ENCODE results near the gene TESK2. TPM values are rescaled to one million over a fixed set of nuclear protein-coding genes. Genes with fewer than 3 reads are reported as not detected.
A peak's percentile ranks its signal among the peaks of the same experiment; 100 is the strongest.

The TESK2 gene
- total RNA-seq, 1 donor from 2014 or later = 8.0 TPM

DNA sequence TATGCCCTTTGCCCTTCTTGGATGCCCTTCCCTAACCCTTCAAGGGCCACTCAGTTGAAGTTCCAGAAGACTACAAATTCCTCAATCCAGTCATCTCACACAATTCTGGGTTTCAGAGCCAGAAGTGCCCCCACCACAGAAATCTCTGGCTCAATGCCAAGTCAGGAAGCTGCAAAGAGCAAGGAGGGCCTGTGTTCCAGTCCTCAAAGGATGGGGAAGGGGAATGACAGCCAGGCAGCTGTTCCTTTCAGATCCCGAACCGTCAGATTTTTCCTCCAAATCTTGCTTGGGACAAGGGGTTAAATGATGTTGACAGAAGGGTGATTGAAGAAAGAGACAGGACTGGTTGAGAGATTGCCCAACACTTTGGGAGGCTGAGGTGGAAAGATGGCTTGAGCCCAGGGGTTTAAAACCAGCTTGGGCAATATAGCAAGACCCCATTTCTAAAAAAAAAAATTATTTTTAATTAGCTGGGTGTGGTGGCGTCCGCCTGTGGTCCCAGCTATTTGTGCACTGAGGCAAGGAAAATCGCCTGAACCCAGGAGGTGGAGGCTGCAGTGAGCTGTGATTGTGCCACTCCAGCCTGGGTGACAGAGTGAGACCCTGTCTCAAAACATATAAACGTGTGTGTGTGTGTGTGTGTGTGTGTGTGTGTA, 165.0 kb downstream of the TESK2 start:
- TF ChIP-seq, protein P1, sequence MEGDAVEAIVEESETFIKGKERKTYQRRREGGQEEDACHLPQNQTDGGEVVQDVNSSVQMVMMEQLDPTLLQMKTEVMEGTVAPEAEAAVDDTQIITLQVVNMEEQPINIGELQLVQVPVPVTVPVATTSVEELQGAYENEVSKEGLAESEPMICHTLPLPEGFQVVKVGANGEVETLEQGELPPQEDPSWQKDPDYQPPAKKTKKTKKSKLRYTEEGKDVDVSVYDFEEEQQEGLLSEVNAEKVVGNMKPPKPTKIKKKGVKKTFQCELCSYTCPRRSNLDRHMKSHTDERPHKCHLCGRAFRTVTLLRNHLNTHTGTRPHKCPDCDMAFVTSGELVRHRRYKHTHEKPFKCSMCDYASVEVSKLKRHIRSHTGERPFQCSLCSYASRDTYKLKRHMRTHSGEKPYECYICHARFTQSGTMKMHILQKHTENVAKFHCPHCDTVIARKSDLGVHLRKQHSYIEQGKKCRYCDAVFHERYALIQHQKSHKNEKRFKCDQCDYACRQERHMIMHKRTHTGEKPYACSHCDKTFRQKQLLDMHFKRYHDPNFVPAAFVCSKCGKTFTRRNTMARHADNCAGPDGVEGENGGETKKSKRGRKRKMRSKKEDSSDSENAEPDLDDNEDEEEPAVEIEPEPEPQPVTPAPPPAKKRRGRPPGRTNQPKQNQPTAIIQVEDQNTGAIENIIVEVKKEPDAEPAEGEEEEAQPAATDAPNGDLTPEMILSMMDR (IDR thresholded peaks at IDR 0.05; ENCODE audit: unreplicated experiment) = no peak
- Mint-ChIP-seq H3K27ac (ENCODE audit: unreplicated experiment) (peak overlapping the region; percentile 30), H3K4me1 (ENCODE audit: unreplicated experiment) (peaks cover 24% of the 10 kb centered on the region), H3K9me3 (ENCODE audit: unreplicated experiment) (no peaks in the 10 kb centered on the region), H3K36me3 (ENCODE audit: low read depth, unreplicated experiment) (peaks cover 12% of the 10 kb centered on the region), H3K4me3 (ENCODE audit: unreplicated experiment) (peak overlapping the region; percentile 82), H3K27me3 (ENCODE audit: unreplicated experiment) (peaks cover 10% of the 10 kb centered on the region)
- no peak for DNase-seq (ENCODE audit: low spot score)

GRCh38 chr1:45322486-45323040, 168.4 kb downstream of the TESK2 start:
- no peak overlapping the region for H3K27ac Mint-ChIP-seq (ENCODE audit: unreplicated experiment)
- H3K36me3 Mint-ChIP-seq (ENCODE audit: low read depth, unreplicated experiment) = peaks cover 5% of the 10 kb centered on the region
- peaks cover 2% of the 10 kb centered on the region for H3K27me3 Mint-ChIP-seq (ENCODE audit: unreplicated experiment)
- DNase-seq (ENCODE audit: low spot score) = no peak
- H3K4me3 Mint-ChIP-seq (ENCODE audit: unreplicated experiment) = no peak overlapping the region
- TF ChIP-seq, protein P1 (IDR thresholded peaks at IDR 0.05; ENCODE audit: unreplicated experiment) = no peak
- peaks cover 20% of the 10 kb centered on the region for H3K4me1 Mint-ChIP-seq (ENCODE audit: unreplicated experiment)
- H3K9me3 Mint-ChIP-seq (ENCODE audit: unreplicated experiment) = no peaks in the 10 kb centered on the region

DNA sequence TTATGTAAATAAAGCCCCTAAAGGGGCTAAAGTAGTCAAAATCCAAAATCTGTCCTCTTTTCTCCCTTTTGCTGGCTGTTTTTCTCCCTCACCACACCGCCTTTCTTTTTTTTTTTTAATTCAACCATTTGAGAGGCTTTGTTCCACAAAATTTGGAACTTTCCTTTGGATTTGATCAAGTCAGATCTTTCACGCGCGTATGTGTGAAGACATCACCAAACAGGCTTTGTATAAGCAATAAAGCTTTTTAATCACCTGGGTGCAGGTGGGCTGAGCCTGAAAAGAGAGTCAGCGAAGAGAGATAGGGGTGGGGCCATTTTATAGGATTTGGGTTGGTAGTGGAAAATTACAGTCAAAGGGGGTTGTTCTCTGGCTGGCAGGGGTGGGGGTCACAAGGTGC, 169.5 kb downstream of the TESK2 start:
- H3K27ac Mint-ChIP-seq (ENCODE audit: unreplicated experiment) = peak overlapping the region; percentile 74
- H3K9me3 Mint-ChIP-seq (ENCODE audit: unreplicated experiment) = no peaks in the 10 kb centered on the region
- H3K36me3 Mint-ChIP-seq (ENCODE audit: low read depth, unreplicated experiment) = peaks cover 5% of the 10 kb centered on the region
- DNase-seq (ENCODE audit: low spot score) = no peak
- TF ChIP-seq, protein P1 (IDR thresholded peaks at IDR 0.05; ENCODE audit: unreplicated experiment) = no peak
- peak overlapping the region; percentile 48 for H3K4me3 Mint-ChIP-seq (ENCODE audit: unreplicated experiment)
- peaks cover 2% of the 10 kb centered on the region for H3K27me3 Mint-ChIP-seq (ENCODE audit: unreplicated experiment)
- H3K4me1 Mint-ChIP-seq (ENCODE audit: unreplicated experiment) = peaks cover 18% of the 10 kb centered on the region

GRCh38 chr1:45319761-45320160, 171.2 kb downstream of the TESK2 start:
- H3K9me3 Mint-ChIP-seq (ENCODE audit: unreplicated experiment) = no peaks in the 10 kb centered on the region
- no peak overlapping the region for H3K4me3 Mint-ChIP-seq (ENCODE audit: unreplicated experiment)
- H3K27ac Mint-ChIP-seq (ENCODE audit: unreplicated experiment) = no peak overlapping the region
- H3K27me3 Mint-ChIP-seq (ENCODE audit: unreplicated experiment) = peaks cover 2% of the 10 kb centered on the region
- TF ChIP-seq, protein P1 (IDR thresholded peaks at IDR 0.05; ENCODE audit: unreplicated experiment) = no peak
- peaks cover 8% of the 10 kb centered on the region for H3K4me1 Mint-ChIP-seq (ENCODE audit: unreplicated experiment)
- no peaks in the 10 kb centered on the region for H3K36me3 Mint-ChIP-seq (ENCODE audit: low read depth, unreplicated experiment)
- DNase-seq (ENCODE audit: low spot score) = no peak

GRCh38 chr1:45317166-45317565, 173.8 kb downstream of the TESK2 start:
- Mint-ChIP-seq H3K4me1 (ENCODE audit: unreplicated experiment) (peaks cover 8% of the 10 kb centered on the region), H3K9me3 (ENCODE audit: unreplicated experiment) (no peaks in the 10 kb centered on the region), H3K36me3 (ENCODE audit: low read depth, unreplicated experiment) (no peaks in the 10 kb centered on the region), H3K4me3 (ENCODE audit: unreplicated experiment) (no peak overlapping the region), H3K27ac (ENCODE audit: unreplicated experiment) (no peak overlapping the region), H3K27me3 (ENCODE audit: unreplicated experiment) (peaks cover 2% of the 10 kb centered on the region)
- TF ChIP-seq, protein P1 (IDR thresholded peaks at IDR 0.05; ENCODE audit: unreplicated experiment) = no peak
- DNase-seq (ENCODE audit: low spot score) = no peak
